Chondrocyte (in vitro differentiated cells): ENCODE results near the gene MRAS. TPM values are rescaled to one million over a fixed set of nuclear protein-coding genes. Genes with fewer than 3 reads are reported as not detected.

Source experiments
- DNase-seq: peaks from one replicate; pipeline ENCODE4 v3.0.0; 2021; ENCODE audit warnings: mixed read lengths, low spot score
- H3K27ac Mint-ChIP-seq: one replicate; pipeline ENCODE4 v1.8.0; 2021; ENCODE audit warnings: mild to moderate bottlenecking, moderate library complexity, mixed read lengths; ENCODE audit not compliant: unreplicated experiment
- H3K27me3 Mint-ChIP-seq: 2 replicates; pipeline ENCODE4 v1.8.0; 2021; ENCODE audit warnings: low read depth, mixed read lengths
- H3K36me3 Mint-ChIP-seq: 2 replicates; pipeline ENCODE4 v1.8.0; 2021; ENCODE audit warnings: low read depth, mixed read lengths
- H3K4me1 Mint-ChIP-seq: 2 replicates; pipeline ENCODE4 v1.8.0; 2021; ENCODE audit warnings: low read depth, mild to moderate bottlenecking, mixed read lengths
- H3K4me3 Mint-ChIP-seq: one replicate; pipeline ENCODE4 v1.8.0; 2021; ENCODE audit warnings: mild to moderate bottlenecking, moderate library complexity, mixed read lengths; ENCODE audit not compliant: unreplicated experiment
- H3K9me3 Mint-ChIP-seq: 2 replicates; pipeline ENCODE4 v1.8.0; 2021; ENCODE audit warnings: low read depth, mixed read lengths
- CTCF ChIP-seq: fragments of 200-600 bp; sonication (generic); IDR thresholded peaks from 2 replicates; pipeline ENCODE4 v1.5.0; 2021; ENCODE audit warnings: antibody characterized with exemption, mild to moderate bottlenecking, moderate library complexity
- total RNA-seq: library from RNA; stranded (reverse); gene quantifications from 3 replicates; pipeline ENCODE4 v1.2.1, GENCODE V29; 2021

MRAS gene
- total RNA-seq, 1 donor from 2014 or later, result 68.4 TPM

- TF ChIP-seq CTCF, result peak; percentile 61
- H3K36me3 Mint-ChIP-seq, result no peaks in the 10 kb centered on the region
- no peak overlapping the region for H3K4me3 Mint-ChIP-seq
- no peaks in the 10 kb centered on the region for H3K9me3 Mint-ChIP-seq
- DNase-seq, result no peak
- H3K4me1 Mint-ChIP-seq, result peaks cover 9% of the 10 kb centered on the region
- no peak overlapping the region for H3K27ac Mint-ChIP-seq
- H3K27me3 Mint-ChIP-seq, result peaks cover 11% of the 10 kb centered on the region
Observed at GRCh38 chr3:138331143-138331894, 17.1 kb upstream of the MRAS start.

GRCh38 chr3:138332472-138333073, 15.8 kb upstream of the MRAS start:
- Mint-ChIP-seq H3K27ac (no peak overlapping the region), H3K4me3 (no peak overlapping the region), H3K27me3 (peaks cover 11% of the 10 kb centered on the region), H3K9me3 (no peaks in the 10 kb centered on the region), H3K36me3 (no peaks in the 10 kb centered on the region), H3K4me1 (peaks cover 9% of the 10 kb centered on the region)
- no peak for DNase-seq
- peak; percentile 86 for TF ChIP-seq CTCF

- no peak overlapping the region for H3K27ac Mint-ChIP-seq
- TF ChIP-seq CTCF, result no peak
- H3K4me3 Mint-ChIP-seq, result no peak overlapping the region
- DNase-seq, result no peak
- H3K36me3 Mint-ChIP-seq, result no peaks in the 10 kb centered on the region
- no peaks in the 10 kb centered on the region for H3K9me3 Mint-ChIP-seq
- H3K4me1 Mint-ChIP-seq, result no peaks in the 10 kb centered on the region
- peaks cover 12% of the 10 kb centered on the region for H3K27me3 Mint-ChIP-seq
Observed at GRCh38 chr3:138334608-138335007, 13.8 kb upstream of the MRAS start.

GRCh38 chr3:138336454-138336999, 11.9 kb upstream of the MRAS start:
- H3K36me3 Mint-ChIP-seq, result no peaks in the 10 kb centered on the region
- H3K27me3 Mint-ChIP-seq, result peaks cover 12% of the 10 kb centered on the region
- no peak overlapping the region for H3K4me3 Mint-ChIP-seq
- H3K4me1 Mint-ChIP-seq, result no peaks in the 10 kb centered on the region
- no peak overlapping the region for H3K27ac Mint-ChIP-seq
- no peak for DNase-seq
- no peaks in the 10 kb centered on the region for H3K9me3 Mint-ChIP-seq
- no peak for TF ChIP-seq CTCF

GRCh38 chr3:138338244-138338643, 10.1 kb upstream of the MRAS start:
- no peak for DNase-seq
- Mint-ChIP-seq H3K27me3 (peaks cover 12% of the 10 kb centered on the region), H3K27ac (no peak overlapping the region), H3K4me3 (no peak overlapping the region), H3K4me1 (no peaks in the 10 kb centered on the region), H3K36me3 (no peaks in the 10 kb centered on the region), H3K9me3 (peaks cover 3% of the 10 kb centered on the region)
- no peak for TF ChIP-seq CTCF
